ENCODE measurements around the gene NUTM1.
"Not testable (repeated sequence)": the region's sequence is repeated elsewhere in the genome, so short reads cannot be mapped to it uniquely, and the experiment has no call there.

The NUTM1 gene

GRCh38 chr15:34365091-34365825 lies 22.1 kb downstream of the NUTM1 start:
- no peak for DNase-seq

DNA sequence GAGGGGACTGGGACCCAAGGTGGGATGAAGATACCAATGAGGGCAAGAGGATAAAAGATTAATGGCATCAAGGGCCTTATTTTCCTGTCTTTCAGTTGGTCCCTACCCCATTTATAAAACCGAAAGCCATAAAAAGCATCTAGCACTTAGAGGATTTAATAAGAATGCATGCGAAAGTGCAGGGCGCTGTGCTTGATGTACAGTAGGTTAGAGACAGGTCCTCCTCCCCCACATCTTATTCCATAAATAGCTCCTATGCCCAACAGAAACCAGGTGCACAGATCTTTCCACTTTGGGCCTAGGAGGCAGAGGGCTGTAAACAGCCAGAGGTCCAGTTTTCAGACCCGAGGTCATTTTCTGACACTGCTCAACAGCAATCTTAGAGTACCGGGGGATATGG lies 22.7 kb downstream of the NUTM1 start:
- no peak for DNase-seq

DNA sequence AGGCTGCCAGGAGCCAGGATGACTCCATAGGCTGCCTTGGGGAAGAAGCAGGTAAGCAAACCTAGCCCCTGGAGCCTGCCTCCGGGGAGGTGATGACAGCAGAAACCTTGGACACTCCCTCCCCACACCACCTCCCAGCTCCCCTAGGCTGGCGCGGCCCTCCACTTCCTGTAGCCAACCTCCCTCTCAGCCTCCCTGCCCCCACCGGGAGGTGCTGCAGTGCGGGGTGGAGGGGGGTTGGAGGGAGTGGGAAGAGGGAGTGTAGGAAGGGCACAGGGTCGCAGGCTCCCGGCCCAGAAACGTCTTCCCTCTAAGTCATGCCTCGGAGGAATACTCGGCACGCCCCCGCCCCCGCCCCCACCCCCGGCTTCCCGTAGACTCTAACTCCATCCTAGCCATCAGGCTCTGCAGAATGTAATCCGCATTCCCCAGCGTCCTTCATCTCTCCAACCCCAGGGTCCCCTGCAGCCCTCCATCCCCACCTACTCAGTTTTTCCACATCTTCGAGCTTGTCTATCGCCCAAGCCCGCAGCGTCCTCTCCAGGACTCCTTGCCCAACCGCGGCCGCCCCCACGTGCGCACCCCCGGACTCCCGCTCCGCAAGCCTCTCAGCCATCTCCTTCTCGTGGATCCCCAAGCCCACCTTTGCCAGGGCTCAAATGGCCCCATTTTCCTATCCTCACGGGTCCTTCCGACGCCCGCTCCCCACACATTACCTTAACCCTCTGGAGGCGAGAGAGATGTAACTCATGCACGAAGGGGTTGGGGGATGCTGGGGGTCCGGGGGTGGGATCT lies 23.4 kb downstream of the NUTM1 start:
- DNase-seq = no peak

GRCh38 chr15:34367101-34368081 lies 24.3 kb downstream of the NUTM1 start, which contains the start of gene LPCAT4:
TSS of gene LPCAT4 (minus strand) at chr15:34367196. CDS start at chr15:34367100, 96 bp downstream.
- peak; percentile 69 for DNase-seq

DNA sequence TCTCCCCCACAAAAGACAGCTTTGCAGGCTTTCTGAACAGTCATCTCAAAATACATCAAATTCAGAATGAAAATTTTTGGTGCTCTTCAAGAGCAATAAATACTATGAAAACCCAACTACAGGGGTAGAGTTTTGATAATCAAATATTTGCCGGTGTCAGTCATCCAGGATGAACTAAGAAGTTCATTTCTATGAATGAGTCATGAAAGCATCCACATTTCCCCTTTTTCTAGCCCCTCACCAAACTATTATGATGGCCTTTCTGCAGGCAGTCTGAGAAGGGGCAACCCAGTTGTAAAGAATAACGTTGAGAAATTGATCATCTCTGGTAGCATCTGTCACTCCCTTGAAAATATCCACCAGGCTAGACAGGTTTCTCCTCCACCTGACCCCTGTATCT lies 27.0 kb downstream of the NUTM1 start:
- no peak for DNase-seq

GRCh38 chr15:34370643-34371042 lies 27.5 kb downstream of the NUTM1 start:
- no peak for DNase-seq

DNA sequence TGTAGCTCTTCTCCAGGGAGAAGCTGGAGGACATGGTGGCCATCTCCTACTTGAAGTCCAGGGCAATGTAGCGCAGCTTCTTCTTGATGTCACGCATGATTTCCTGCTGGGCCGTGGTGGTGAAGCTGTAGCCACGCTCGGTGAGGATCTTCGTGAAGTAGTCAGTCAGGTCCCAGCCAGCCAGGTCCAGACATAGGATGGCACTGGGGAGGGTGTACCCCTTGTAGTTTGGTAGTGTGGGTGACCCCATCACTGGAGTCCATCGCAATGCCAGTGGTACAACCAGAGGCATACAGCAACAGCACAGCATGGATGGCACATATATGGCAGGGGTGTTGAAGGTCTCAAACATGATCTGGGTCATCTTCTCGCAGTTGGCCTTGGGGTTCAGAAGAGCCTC lies 30.8 kb downstream of the NUTM1 start:
- DNase-seq = no peak

DNA sequence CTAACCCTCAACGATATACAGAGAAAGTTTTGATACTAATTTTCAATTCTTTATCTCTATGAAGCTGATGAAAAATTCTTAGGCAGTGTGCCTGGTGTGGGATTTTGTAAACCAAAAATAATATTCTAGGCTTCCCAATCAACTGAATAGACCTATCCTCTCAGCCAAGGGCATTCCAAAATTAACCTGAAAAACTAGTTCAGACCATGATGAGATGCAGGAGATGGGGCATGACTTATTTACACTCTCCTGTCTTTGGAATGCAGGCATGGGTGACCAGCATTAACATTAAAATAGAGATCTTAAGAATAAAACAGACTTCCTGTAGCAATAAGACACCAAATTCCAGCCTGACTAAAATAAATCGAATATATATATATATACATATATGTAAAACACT lies 31.7 kb downstream of the NUTM1 start:
- no peak for DNase-seq

GRCh38 chr15:34375541-34375940 lies 32.4 kb downstream of the NUTM1 start:
- not testable (repeated sequence) for DNase-seq

DNA sequence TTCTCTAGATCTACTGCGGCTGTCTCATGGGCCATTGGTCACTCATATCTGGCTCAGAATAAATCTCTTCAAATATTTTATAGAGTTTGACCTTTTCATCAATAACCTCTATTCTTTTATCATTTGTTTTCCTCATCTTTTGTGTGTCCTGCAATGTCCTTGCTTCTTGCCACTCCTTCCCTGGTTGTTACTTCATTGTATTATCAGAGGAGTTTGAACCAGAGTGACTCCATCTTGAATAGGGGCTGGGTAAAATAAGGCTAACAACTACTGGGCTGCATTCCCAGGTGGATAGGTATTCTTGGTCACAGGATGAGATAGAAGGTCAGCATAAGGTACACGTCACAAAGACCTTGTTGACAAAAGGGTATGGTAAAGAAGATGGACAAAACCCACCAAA lies 33.7 kb downstream of the NUTM1 start:
- no peak for DNase-seq

DNA sequence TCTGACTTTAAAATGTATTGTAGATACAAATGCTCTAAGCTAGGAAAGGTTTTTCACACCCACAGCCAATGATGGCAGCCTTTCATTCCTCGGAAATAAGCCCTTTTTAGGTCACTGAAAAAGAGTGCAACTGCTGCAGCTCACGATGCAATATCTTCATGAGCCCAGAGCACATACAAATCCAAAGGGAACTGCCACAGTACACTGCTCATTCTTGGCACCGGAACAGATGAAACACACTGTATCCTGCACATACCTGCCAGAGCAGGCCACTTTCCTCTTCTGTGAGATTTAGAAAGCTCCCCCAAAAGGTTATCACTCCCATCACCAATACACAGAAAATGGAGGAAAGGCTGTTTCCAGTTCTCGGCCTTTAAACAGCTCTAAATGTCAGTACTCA lies 37.4 kb downstream of the NUTM1 start:
- not testable (repeated sequence) for DNase-seq

- DNase-seq = not testable (repeated sequence)
These were observed 38.9 kb downstream of the NUTM1 start for GRCh38 chr15:34381829-34382521.

GRCh38 chr15:34389594-34390086 lies 46.5 kb downstream of the NUTM1 start:
- not testable (repeated sequence) for DNase-seq

DNA sequence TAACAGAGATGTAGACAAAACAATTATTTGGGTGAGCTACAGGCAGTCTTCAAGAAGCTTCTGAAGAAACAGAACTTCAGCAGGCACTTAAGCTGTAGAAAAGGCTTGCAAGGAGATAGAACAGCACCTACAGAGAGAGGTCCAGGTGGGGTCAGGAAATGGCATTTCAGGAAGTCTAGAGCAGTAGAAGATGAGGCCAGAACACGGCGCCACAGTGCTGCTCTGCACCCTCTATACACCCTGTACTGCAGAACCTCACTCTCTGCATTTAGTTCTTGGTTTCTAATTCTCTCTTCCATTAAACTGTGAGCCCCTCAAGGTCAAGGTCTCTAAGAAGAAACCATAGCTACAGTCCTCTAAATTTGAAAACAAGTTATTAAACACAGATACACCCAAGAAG lies 49.9 kb downstream of the NUTM1 start:
- DNase-seq = not testable (repeated sequence)

- DNase-seq = not testable (repeated sequence)
These were observed 54.6 kb downstream of the NUTM1 start for GRCh38 chr15:34397637-34398259.

GRCh38 chr15:34403160-34403598 lies 60.1 kb downstream of the NUTM1 start:
- not testable (repeated sequence) for DNase-seq

DNA sequence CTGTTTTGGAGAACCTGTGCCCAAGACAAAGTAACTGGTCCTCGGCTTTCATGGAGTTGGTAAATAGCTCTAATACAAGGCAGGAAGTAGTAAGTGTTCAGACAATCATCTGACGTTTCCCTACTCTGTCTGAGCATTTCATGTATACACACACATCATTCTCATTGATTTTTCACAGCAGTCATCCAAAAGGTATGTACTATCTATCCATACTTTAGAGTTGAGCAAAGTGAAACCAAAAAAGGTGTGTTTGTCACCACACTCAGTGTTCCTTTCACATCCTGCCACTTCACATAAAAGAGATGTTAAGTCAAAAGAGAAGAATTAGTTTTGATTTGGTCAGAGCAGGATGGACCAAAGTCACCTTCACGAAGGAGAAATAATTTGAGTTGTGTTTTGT lies 60.8 kb downstream of the NUTM1 start:
- DNase-seq = not testable (repeated sequence)

Data from NCI-H1694 treated with DMSO at 0.1 percent for 48 hours (cell line).